ENCODE data around the gene NR4A1.
A peak's percentile ranks its signal among the peaks of the same experiment; 100 is the strongest.

The NR4A1 gene

GRCh38 chr12:52050758-52051541 lies at the start of gene NR4A1:
Gene NR4A1, plus strand, starts transcription at chr12:52051442. Its CDS starts 2,887 bp downstream, at chr12:52054329.
- peak; percentile 98 for DNase-seq

- DNase-seq, result no peak
Measured at GRCh38 chr12:52003016-52003550, 48.2 kb upstream of the NR4A1 start.

GRCh38 chr12:52003591-52003990 lies 47.7 kb upstream of the NR4A1 start:
- DNase-seq, result no peak

GRCh38 chr12:52004042-52004648 lies 47.1 kb upstream of the NR4A1 start:
- DNase-seq, result no peak

GRCh38 chr12:52005218-52005902 lies 45.9 kb upstream of the NR4A1 start:
- DNase-seq, result no peak

- no peak for DNase-seq
Measured at GRCh38 chr12:52005903-52006703, 45.1 kb upstream of the NR4A1 start.

GRCh38 chr12:52006726-52007157 lies 44.5 kb upstream of the NR4A1 start, which contains the start of gene TAMALIN:
Gene TAMALIN, plus strand, starts transcription at chr12:52006946. Its CDS starts 74 bp downstream, at chr12:52007020.
- DNase-seq, result peak; percentile 76

- DNase-seq, result peak; percentile 44
Measured at GRCh38 chr12:52007158-52007921, 43.9 kb upstream of the NR4A1 start.

- no peak for DNase-seq
Measured at GRCh38 chr12:52007982-52008510, 43.2 kb upstream of the NR4A1 start.

GRCh38 chr12:52009081-52009751 lies 42.0 kb upstream of the NR4A1 start:
- DNase-seq, result no peak

- DNase-seq, result no peak
Measured at GRCh38 chr12:52010152-52010622, 41.1 kb upstream of the NR4A1 start.

- no peak for DNase-seq
Measured at GRCh38 chr12:52010692-52011601, 40.3 kb upstream of the NR4A1 start.

- no peak for DNase-seq
Measured at GRCh38 chr12:52011602-52012214, 39.5 kb upstream of the NR4A1 start.

- DNase-seq, result no peak
Measured at GRCh38 chr12:52013626-52014310, 37.5 kb upstream of the NR4A1 start.

GRCh38 chr12:52014567-52015530 lies 36.4 kb upstream of the NR4A1 start:
- no peak for DNase-seq

GRCh38 chr12:52015532-52016041 lies 35.7 kb upstream of the NR4A1 start:
- no peak for DNase-seq
